NT2/D1 (cell line): ENCODE data around the gene TEX2.

Source experiments
- DNase-seq: peaks from one replicate; pipeline ENCODE4 v3.0.0-alpha.2; 2011; ENCODE audit warnings: low read depth, low spot score
- H3K27me3 ChIP-seq: 2 replicates; pipeline ENCODE4 v1.6.0; 2011; ENCODE audit warnings: mild to moderate bottlenecking; ENCODE audit not compliant: insufficient read length, insufficient read depth
- H3K36me3 ChIP-seq: 2 replicates; pipeline ENCODE4 v1.6.1; 2011; ENCODE audit warnings: mild to moderate bottlenecking, low read length, mixed read lengths; ENCODE audit not compliant: insufficient read depth, insufficient read length
- H3K4me1 ChIP-seq: 2 replicates; pipeline ENCODE4 v1.5.1; 2011; ENCODE audit not compliant: insufficient read depth, insufficient read length
- H3K4me3 ChIP-seq: 2 replicates; pipeline ENCODE4 v1.5.1; 2011; ENCODE audit warnings: low read depth; ENCODE audit not compliant: insufficient read length
- H3K9ac ChIP-seq: 2 replicates; pipeline ENCODE4 v1.6.0; 2011; ENCODE audit warnings: low read depth; ENCODE audit not compliant: insufficient read length
- H3K9me3 ChIP-seq: 2 replicates; pipeline ENCODE4 v1.5.1; 2011; ENCODE audit warnings: mild to moderate bottlenecking, low read length; ENCODE audit not compliant: insufficient read depth
- SUZ12 ChIP-seq: IDR thresholded peaks from 2 replicates; pipeline ENCODE4 v1.6.1; 2011; ENCODE audit not compliant: insufficient read length, insufficient read depth; ENCODE audit errors: extremely low read depth
- YY1 ChIP-seq: IDR thresholded peaks from 2 replicates; pipeline ENCODE4 v1.6.1; 2011; ENCODE audit not compliant: insufficient read length, insufficient read depth
- ZNF274 ChIP-seq: IDR thresholded peaks from 2 replicates; pipeline ENCODE4 v1.6.1; 2011; ENCODE audit warnings: mild to moderate bottlenecking, low read depth, low read length

Gene TEX2

GRCh38 chr17:64099543-64099942, 163.5 kb downstream of the TEX2 start:
- no peaks in the 10 kb centered on the region for H3K9me3 ChIP-seq
- DNase-seq: no peak
- H3K27me3 ChIP-seq: no peaks in the 10 kb centered on the region
- no peak overlapping the region for H3K4me3 ChIP-seq
- no peaks in the 10 kb centered on the region for H3K4me1 ChIP-seq
- TF ChIP-seq YY1 (no peak), ZNF274 (no peak), SUZ12 (no peak)
- no peaks in the 10 kb centered on the region for H3K36me3 ChIP-seq
- H3K9ac ChIP-seq: no peak overlapping the region
